K562 (cell line): ENCODE results near the gene CAST. TPM values are rescaled to one million over a fixed set of nuclear protein-coding genes. Genes with fewer than 3 reads are reported as not detected.

Experiments used
- ATAC-seq: fragments of 200-7000 bp; cut with Tn5 transposase; 3 replicates; pipeline ENCODE4 v1.9.1; 2020; ENCODE audit warnings: moderate library complexity
- BruUV-seq: library from RNA; stranded (reverse); fragments of 400-500 nt; replicated peaks from 2 replicates; lab custom pipeline; 2021; lab: Mats Ljungman, UMichigan
- CTCF ChIA-PET: fragments of 300-600 bp; formaldehyde crosslinking; extraction: SDS; loops from one replicate; lab custom pipeline; 2021; ENCODE audit warnings: low intra/inter-chr PET ratio; lab: Yijun Ruan, JAX
- POLR2A ChIA-PET: fragments of 300-600, 350-650 bp; sonication (Branson Sonifier 250); formaldehyde crosslinking; extraction: SDS; loops from one replicate; lab custom pipeline; 2021; ENCODE audit warnings: antibody characterized with exemption, inconsistent platforms; lab: Yijun Ruan, JAX
- DNase-seq, 4 experiments: peaks; one replicate each; pipeline versions ENCODE4 v3.0.0 to v3.0.0-alpha.2; 2011 to 2018; ENCODE audit warnings: low spot score in 3 of 4, mixed read lengths in 3 of 4; ENCODE audit errors: extremely low read depth in 1 of 4
- FAIRE-seq: peaks from 2 replicates; lab custom pipeline; 2011; peaks lifted over from hg19 to GRCh38; lab: Jason Lieb, UNC
- H2AFZ ChIP-seq: 2 replicates; pipeline ENCODE4 v1.6.0; 2011; ENCODE audit warnings: low read depth, low read length, control low read depth, inconsistent platforms
- H3K27ac ChIP-seq: fragments of 200-600 bp; 3 replicates; pipeline ENCODE4 v1.8.0; 2011; ENCODE audit warnings: low read depth, mild to moderate bottlenecking, control low read depth, inconsistent platforms, low read length, moderate library complexity, mixed read lengths; ENCODE audit errors: extremely low read depth
- H3K27me3 ChIP-seq, 2 experiments: fragments of 300-600 bp in 1 of 2; 2 replicates in 1 of 2; 3 replicates in 1 of 2; pipeline versions ENCODE4 v1.6.0 to v1.8.0; 2011; ENCODE audit warnings: inconsistent platforms in 2 of 2, low read length in 2 of 2, mild to moderate bottlenecking in 1 of 2, mixed read lengths in 1 of 2, moderate library complexity in 1 of 2; ENCODE audit not compliant: control insufficient read depth in 2 of 2, insufficient read depth in 2 of 2
- H3K36me3 ChIP-seq: fragments of 300-600 bp; 3 replicates; pipeline ENCODE4 v1.8.0; 2011; ENCODE audit warnings: mild to moderate bottlenecking, low read length, inconsistent platforms; ENCODE audit not compliant: control insufficient read depth, insufficient read depth
- H3K4me1 ChIP-seq, 2 experiments: fragments of 200-600 bp in 1 of 2; replicated peaks in 1 of 2; 2 replicates in 1 of 2; 3 replicates in 1 of 2; pipeline versions ENCODE4 v1.5.1 to v1.8.0; 2011; ENCODE audit warnings: inconsistent platforms in 2 of 2, low read length in 2 of 2, mild to moderate bottlenecking in 1 of 2, mixed read lengths in 1 of 2, moderate library complexity in 1 of 2; ENCODE audit not compliant: control insufficient read depth in 2 of 2, insufficient read depth in 2 of 2
- H3K4me2 ChIP-seq: 2 replicates; pipeline ENCODE4 v1.6.1; 2011; ENCODE audit warnings: low read length, control low read depth, inconsistent platforms, mixed read lengths; ENCODE audit not compliant: insufficient read depth
- H3K4me3 ChIP-seq: fragments of 200-600 bp; sonication (generic), shearing (Covaris generic); 2 replicates; pipeline ENCODE4 v1.5.1; 2016; ENCODE audit warnings: control low read depth, inconsistent platforms
- H3K79me2 ChIP-seq: fragments of 200-600 bp; 3 replicates; pipeline ENCODE4 v1.8.0; 2011; ENCODE audit warnings: low read length, inconsistent platforms; ENCODE audit not compliant: control insufficient read depth, insufficient read depth
- H3K9ac ChIP-seq, 2 experiments: 2 replicates each; pipeline versions ENCODE4 v1.6.0 to v1.6.1; 2011; ENCODE audit warnings: low read depth in 2 of 2, low read length in 2 of 2, control low read depth in 1 of 2, inconsistent platforms in 1 of 2, mild to moderate bottlenecking in 1 of 2, mixed read lengths in 1 of 2; ENCODE audit not compliant: insufficient read depth in 1 of 2
- H3K9me1 ChIP-seq: one replicate; pipeline ENCODE4 v1.6.0; 2011; ENCODE audit warnings: inconsistent platforms, mild to moderate bottlenecking, low read length, moderate library complexity; ENCODE audit not compliant: control insufficient read depth, insufficient read depth
- H3K9me3 ChIP-seq: replicated peaks from 2 replicates; pipeline ENCODE4 v1.5.1; 2011; ENCODE audit warnings: low read depth, low read length, inconsistent platforms; ENCODE audit not compliant: control insufficient read depth, insufficient read depth
- H4K20me1 ChIP-seq: replicated peaks from 2 replicates; pipeline ENCODE4 v1.6.1; 2011; ENCODE audit warnings: low read length, inconsistent platforms, mixed read lengths; ENCODE audit not compliant: control insufficient read depth, insufficient read depth
- CREM ChIP-seq: IDR thresholded peaks from 2 replicates; pipeline ENCODE4 v1.6.1; 2014; ENCODE audit warnings: antibody characterized with exemption, low read depth
- HMG20B ChIP-seq: fragments of 250-450 bp; sonication (Bioruptor Pico); IDR thresholded peaks from 2 replicates; pipeline ENCODE4 v1.5.0; 2021; ENCODE audit warnings: mild to moderate bottlenecking
- KAT8 ChIP-seq: fragments of 450-650 bp; IDR thresholded peaks from 2 replicates; pipeline ENCODE4 v1.6.1; 2016; ENCODE audit warnings: low read depth, mild to moderate bottlenecking
- MAZ ChIP-seq, 2 experiments: fragments of 450-650 bp in 1 of 2; sonication (generic) in 1 of 2; formaldehyde crosslinking; IDR thresholded peaks in 1 of 2; conservative IDR thresholded peaks in 1 of 2; 2 replicates each; pipeline versions ENCODE4 v1.4.0 to v1.5.0; 2020; ENCODE audit warnings: mild to moderate bottlenecking in 1 of 2, missing genetic modification reagents in 1 of 2
- NFIC ChIP-seq: fragments of 450-650 bp; IDR thresholded peaks from 2 replicates; pipeline ENCODE4 v1.6.1; 2017; ENCODE audit warnings: mild to moderate bottlenecking, inconsistent platforms
- PCBP2 ChIP-seq: fragments of 200-400 bp; formaldehyde crosslinking; IDR thresholded peaks from 2 replicates; pipeline ENCODE4 v1.6.1; 2018; ENCODE audit warnings: low read length, low read depth, mild to moderate bottlenecking, moderate library complexity; ENCODE audit not compliant: poor library complexity, severe bottlenecking
- PML ChIP-seq: IDR thresholded peaks from 2 replicates; pipeline ENCODE4 v1.6.1; 2012; ENCODE audit warnings: low read length, inconsistent platforms
- PRPF4 ChIP-seq: fragments of 200-400 bp; formaldehyde crosslinking; IDR thresholded peaks from one replicate; pipeline ENCODE4 v1.6.1; 2017; ENCODE audit warnings: low read length, low read depth, mild to moderate bottlenecking; ENCODE audit not compliant: insufficient read depth, poor library complexity, severe bottlenecking
- RBM17 ChIP-seq: fragments of 200-400 bp; formaldehyde crosslinking; IDR thresholded peaks from 2 replicates; pipeline ENCODE4 v1.6.1; 2017; ENCODE audit warnings: low read depth, mild to moderate bottlenecking, low read length, borderline replicate concordance
- SMAD4 ChIP-seq: fragments of 250-450 bp; sonication (Bioruptor Pico); conservative IDR thresholded peaks from 2 replicates; pipeline ENCODE4 v1.8.0; 2021; ENCODE audit warnings: inconsistent platforms, mild to moderate bottlenecking, moderate library complexity
- TAF1 ChIP-seq: IDR thresholded peaks from 2 replicates; pipeline ENCODE4 v1.6.1; 2011; ENCODE audit warnings: mild to moderate bottlenecking, low read length, moderate library complexity; ENCODE audit not compliant: insufficient read depth, control insufficient read depth, severe bottlenecking; ENCODE audit errors: extremely low read depth
- ZNF316 ChIP-seq: fragments of 450-650 bp; IDR thresholded peaks from 2 replicates; pipeline ENCODE4 v1.6.1; 2016
- WGBS: fragments of 100-300 bp; shearing (Covaris generic); methylation state at CpG from one replicate; pipeline ENCODE4 v1.1.6; 2016; ENCODE audit warnings: low coverage, mixed read lengths; ENCODE audit not compliant: insufficient coverage; ENCODE audit errors: missing lambda C conversion rate; 5-methylcytosine and 5-hydroxymethylcytosine counted together
- in situ Hi-C: fragments of 300-500 bp; cut with MboI; formaldehyde crosslinking; loops from 4 replicates; pipeline ENCODE4 v1.15.0; 2018; ENCODE audit warnings: inconsistent platforms, mixed read lengths
- intact Hi-C: fragments of 100-400 bp; cut with micrococcal nuclease; formaldehyde crosslinking; loops from 2 replicates; pipeline ENCODE4 v1.14.2; 2022
- polyA plus RNA-seq, 8 experiments: library from polyadenylated mRNA; depleted of rRNA in 4 of 8; stranded (reverse) in 5 of 8; unstranded in 3 of 8; fragments of >200 nt; fragmentation: Nextera tagmentation in 2 of 8; fragmentation: Illumina TruSeq in 1 of 8; extraction: Ambion mirVana in 2 of 8; extraction: Trizol in 1 of 8; gene quantifications; 2 replicates each; pipeline versions ENCODE4 v1.2.1 to v1.2.3, GENCODE V29; 2011 to 2014; ENCODE audit warnings: inconsistent platforms in 1 of 8, missing spikeins in 1 of 8
- total RNA-seq, 7 experiments: library from RNA; depleted of rRNA in 6 of 7; stranded (reverse); fragments of >200 nt in 6 of 7; fragmentation: Illumina TruSeq in 2 of 7; extraction: Trizol in 2 of 7; gene quantifications; 2 replicates each; pipeline versions ENCODE4 v1.2.1 to v1.2.3, GENCODE V29; 2011 to 2021; ENCODE audit warnings: low replicate concordance in 1 of 7
- TF ChIP-seq, protein P1 (sequence below): fragments of 450-650 bp; IDR thresholded peaks from 2 replicates; pipeline ENCODE4 v1.6.1; 2016; ENCODE audit warnings: low read depth, mild to moderate bottlenecking, moderate library complexity
- TF ChIP-seq, protein P2 (sequence below), 3 experiments: fragments of 200-800 bp in 1 of 3; sonication (Bioruptor generic) in 1 of 3; sonication (generic) in 1 of 3; formaldehyde crosslinking in 1 of 3; IDR thresholded peaks; 2 replicates each; pipeline versions ENCODE4 v1.6.1 to v1.8.0; 2016 to 2022; ENCODE audit warnings: mild to moderate bottlenecking in 2 of 3, missing compliant biosample characterization in 2 of 3, missing genetic modification characterization in 2 of 3, missing genetic modification reagents in 1 of 3
- TF ChIP-seq, protein P3 (sequence below): fragments of 200-400 bp; formaldehyde crosslinking; IDR thresholded peaks from 2 replicates; pipeline ENCODE4 v1.6.1; 2017; ENCODE audit warnings: mild to moderate bottlenecking, low read depth, low read length, moderate library complexity
- TF ChIP-seq, protein P4 (sequence below), 2 experiments: fragments of 450-650 bp in 1 of 2; sonication (generic) in 1 of 2; formaldehyde crosslinking; conservative IDR thresholded peaks; 2 replicates each; pipeline versions ENCODE4 v1.4.0 to v1.8.1; 2020 to 2022; ENCODE audit warnings: mild to moderate bottlenecking in 1 of 2, missing genetic modification reagents in 1 of 2
- TF ChIP-seq, protein P5 (sequence below): fragments of 250-450 bp; sonication (Bioruptor Pico); IDR thresholded peaks from 2 replicates; pipeline ENCODE4 v1.5.0; 2021

CAST gene
- total and polyA plus RNA-seq, 9 of the 15 experiments (the other 6 are each of a cell fraction or from before 2014, with no cell fraction given), result 55.5 to 136 (median 86.1) TPM

DNA sequence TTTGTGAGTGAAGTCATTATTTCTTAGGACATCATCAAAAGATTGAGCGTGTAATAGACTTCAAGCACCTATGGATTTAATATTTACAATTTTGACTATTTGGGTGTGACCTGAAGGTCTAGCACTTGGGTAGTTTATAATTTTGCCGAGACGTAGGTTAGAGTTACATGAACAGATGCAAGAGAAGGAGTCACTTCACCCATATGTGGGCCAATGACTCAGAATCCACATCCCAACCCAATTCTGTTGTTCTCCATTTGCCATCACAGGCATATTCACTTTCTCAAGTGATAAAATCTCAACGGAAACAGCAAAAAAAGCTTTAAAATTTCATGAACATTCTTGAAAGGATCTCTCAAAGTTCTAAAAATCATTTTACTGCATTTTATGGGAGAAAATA, 157.6 kb downstream of the CAST start:
- no peak for FAIRE-seq
- Histone ChIP-seq H3K4me1 (peaks cover 0 to 2% of the 10 kb centered on the region in 2 experiments; a peak in 1 of 5 replicates), H3K9ac (no peak overlapping the region), H4K20me1 (no peaks in the 10 kb centered on the region), H3K9me3 (no peaks in the 10 kb centered on the region), H2AFZ (no peak overlapping the region), H3K4me2 (no peak overlapping the region), H3K36me3 (no peaks in the 10 kb centered on the region), H3K4me3 (no peak overlapping the region), H3K27me3 (no peaks in the 10 kb centered on the region), H3K79me2 (no peaks in the 10 kb centered on the region), H3K27ac (no peak overlapping the region), H3K9me1 (no peaks in the 10 kb centered on the region)
- ChIA-PET CTCF (no interaction called here), POLR2A (interaction anchor here (1.1 to 3.6 kb wide), 2 partner anchors 10 to 12 kb away, joined by 3 to 21 read pairs; partner anchors contain the start of gene ERAP1)
- BruUV-seq, result no TSS peak
- in situ Hi-C loops (no loop called here), intact Hi-C loops (no loop called here)
- WGBS, result 26% methylated on average over 4 of the region's 4 CpGs
- no peak for ATAC-seq
- no peak for DNase-seq
- TF ChIP-seq, protein P1, sequence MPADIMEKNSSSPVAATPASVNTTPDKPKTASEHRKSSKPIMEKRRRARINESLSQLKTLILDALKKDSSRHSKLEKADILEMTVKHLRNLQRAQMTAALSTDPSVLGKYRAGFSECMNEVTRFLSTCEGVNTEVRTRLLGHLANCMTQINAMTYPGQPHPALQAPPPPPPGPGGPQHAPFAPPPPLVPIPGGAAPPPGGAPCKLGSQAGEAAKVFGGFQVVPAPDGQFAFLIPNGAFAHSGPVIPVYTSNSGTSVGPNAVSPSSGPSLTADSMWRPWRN, result no peak
- TF ChIP-seq SMAD4 (CRISPR knock-in tag), result no peak
- no peak for TF ChIP-seq CREM
- no peak for TF ChIP-seq MAZ (CRISPR knock-in tag; conservative IDR thresholded peaks at IDR 0.05 in 1 of 2, IDR thresholded peaks at IDR 0.05 in 1 of 2)
- no peak for TF ChIP-seq PRPF4
- TF ChIP-seq RBM17, result no peak
- no peak for TF ChIP-seq PCBP2
- TF ChIP-seq PML, result no peak
- no peak for TF ChIP-seq NFIC
- TF ChIP-seq, protein P2, sequence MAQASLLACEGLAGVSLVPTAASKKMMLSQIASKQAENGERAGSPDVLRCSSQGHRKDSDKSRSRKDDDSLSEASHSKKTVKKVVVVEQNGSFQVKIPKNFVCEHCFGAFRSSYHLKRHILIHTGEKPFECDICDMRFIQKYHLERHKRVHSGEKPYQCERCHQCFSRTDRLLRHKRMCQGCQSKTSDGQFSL (CRISPR knock-in tag; IDR thresholded peaks at IDR 0.05), result no peak
- TF ChIP-seq, protein P2 (tag; IDR thresholded peaks at IDR 0.05), result no peak
- no peak for TF ChIP-seq HMG20B (CRISPR knock-in tag)
- TF ChIP-seq, protein P3, sequence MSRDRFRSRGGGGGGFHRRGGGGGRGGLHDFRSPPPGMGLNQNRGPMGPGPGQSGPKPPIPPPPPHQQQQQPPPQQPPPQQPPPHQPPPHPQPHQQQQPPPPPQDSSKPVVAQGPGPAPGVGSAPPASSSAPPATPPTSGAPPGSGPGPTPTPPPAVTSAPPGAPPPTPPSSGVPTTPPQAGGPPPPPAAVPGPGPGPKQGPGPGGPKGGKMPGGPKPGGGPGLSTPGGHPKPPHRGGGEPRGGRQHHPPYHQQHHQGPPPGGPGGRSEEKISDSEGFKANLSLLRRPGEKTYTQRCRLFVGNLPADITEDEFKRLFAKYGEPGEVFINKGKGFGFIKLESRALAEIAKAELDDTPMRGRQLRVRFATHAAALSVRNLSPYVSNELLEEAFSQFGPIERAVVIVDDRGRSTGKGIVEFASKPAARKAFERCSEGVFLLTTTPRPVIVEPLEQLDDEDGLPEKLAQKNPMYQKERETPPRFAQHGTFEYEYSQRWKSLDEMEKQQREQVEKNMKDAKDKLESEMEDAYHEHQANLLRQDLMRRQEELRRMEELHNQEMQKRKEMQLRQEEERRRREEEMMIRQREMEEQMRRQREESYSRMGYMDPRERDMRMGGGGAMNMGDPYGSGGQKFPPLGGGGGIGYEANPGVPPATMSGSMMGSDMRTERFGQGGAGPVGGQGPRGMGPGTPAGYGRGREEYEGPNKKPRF, result no peak
- TF ChIP-seq KAT8, result no peak
- TF ChIP-seq ZNF316, result no peak
- TF ChIP-seq TAF1, result no peak
- TF ChIP-seq, protein P4, sequence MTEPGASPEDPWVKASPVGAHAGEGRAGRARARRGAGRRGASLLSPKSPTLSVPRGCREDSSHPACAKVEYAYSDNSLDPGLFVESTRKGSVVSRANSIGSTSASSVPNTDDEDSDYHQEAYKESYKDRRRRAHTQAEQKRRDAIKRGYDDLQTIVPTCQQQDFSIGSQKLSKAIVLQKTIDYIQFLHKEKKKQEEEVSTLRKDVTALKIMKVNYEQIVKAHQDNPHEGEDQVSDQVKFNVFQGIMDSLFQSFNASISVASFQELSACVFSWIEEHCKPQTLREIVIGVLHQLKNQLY (CRISPR knock-in tag; conservative IDR thresholded peaks at IDR 0.05), result no peak
- TF ChIP-seq, protein P5, sequence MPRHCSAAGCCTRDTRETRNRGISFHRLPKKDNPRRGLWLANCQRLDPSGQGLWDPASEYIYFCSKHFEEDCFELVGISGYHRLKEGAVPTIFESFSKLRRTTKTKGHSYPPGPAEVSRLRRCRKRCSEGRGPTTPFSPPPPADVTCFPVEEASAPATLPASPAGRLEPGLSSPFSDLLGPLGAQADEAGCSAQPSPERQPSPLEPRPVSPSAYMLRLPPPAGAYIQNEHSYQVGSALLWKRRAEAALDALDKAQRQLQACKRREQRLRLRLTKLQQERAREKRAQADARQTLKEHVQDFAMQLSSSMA (CRISPR knock-in tag), result no peak
